ENCODE measurements around the gene SUMO3. TPM values are rescaled to one million over a fixed set of nuclear protein-coding genes. Genes with fewer than 3 reads are reported as not detected.

SUMO3 gene
- polyA plus RNA-seq, 1 of the 3 experiments (the other 2 are of a cell fraction): 125 TPM

DNA sequence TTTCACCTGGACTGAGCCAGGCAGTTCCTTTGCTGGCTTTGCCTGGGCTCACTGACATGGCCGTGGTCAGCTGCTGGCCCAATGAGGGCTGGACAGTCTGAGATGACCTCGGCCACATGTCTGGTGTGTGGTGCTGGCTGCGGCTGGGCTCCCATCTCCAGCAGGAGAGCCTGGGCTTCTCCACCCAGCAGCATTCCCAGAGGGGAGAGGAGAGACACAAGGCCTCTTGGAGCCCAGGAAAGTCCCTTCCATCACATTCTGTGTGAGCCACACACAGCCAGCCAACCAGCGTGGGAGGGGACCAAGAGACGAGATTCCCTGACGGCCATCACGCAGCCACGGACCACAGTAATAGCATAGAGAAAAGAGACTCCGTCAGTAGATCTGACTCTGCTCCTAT lies 21.1 kb upstream of the SUMO3 start:
- ChIA-PET POLR2A (no interaction called here), CTCF (no interaction called here)
- Histone ChIP-seq H3K4me2 (no peak overlapping the region), H3K79me2 (ENCODE audit: insufficient read depth) (no peaks in the 10 kb centered on the region), H3K27ac (ENCODE audit: low read depth in 2 of 2, low read length in 1 of 2) (no peak overlapping the region), H3K27me3 (ENCODE audit: insufficient read depth) (no peaks in the 10 kb centered on the region), H3K36me3 (replicated peaks in 1 of 2; ENCODE audit: control insufficient read depth in 1 of 2, insufficient read depth in 2 of 2, low read length in 1 of 2) (no peaks in the 10 kb centered on the region), H2AFZ (ENCODE audit: low read depth) (no peak overlapping the region), H3K4me3 (ENCODE audit: low read depth in 2 of 2, low read length in 1 of 2) (no peak overlapping the region), H3K9me2 (no peaks in the 10 kb centered on the region), H3K4me1 (ENCODE audit: control insufficient read depth in 1 of 2, insufficient read depth in 2 of 2, low read depth in 1 of 2, low read length in 1 of 2) (no peaks in the 10 kb centered on the region; a peak in 1 of 4 replicates), H3K9me3 (no peaks in the 10 kb centered on the region), H3K9ac (no peak overlapping the region), H3F3A (replicated peaks; ENCODE audit: insufficient read depth) (no peaks in the 10 kb centered on the region), H4K20me1 (ENCODE audit: insufficient read depth) (no peaks in the 10 kb centered on the region)
- WGBS (ENCODE audit: low lambda C conversion rate): 87% methylated on average over 7 of the region's 9 CpGs
- no peak for DNase-seq
- TF ChIP-seq JUND (IDR thresholded peaks at IDR 0.05): no peak
- TF ChIP-seq, protein P1, sequence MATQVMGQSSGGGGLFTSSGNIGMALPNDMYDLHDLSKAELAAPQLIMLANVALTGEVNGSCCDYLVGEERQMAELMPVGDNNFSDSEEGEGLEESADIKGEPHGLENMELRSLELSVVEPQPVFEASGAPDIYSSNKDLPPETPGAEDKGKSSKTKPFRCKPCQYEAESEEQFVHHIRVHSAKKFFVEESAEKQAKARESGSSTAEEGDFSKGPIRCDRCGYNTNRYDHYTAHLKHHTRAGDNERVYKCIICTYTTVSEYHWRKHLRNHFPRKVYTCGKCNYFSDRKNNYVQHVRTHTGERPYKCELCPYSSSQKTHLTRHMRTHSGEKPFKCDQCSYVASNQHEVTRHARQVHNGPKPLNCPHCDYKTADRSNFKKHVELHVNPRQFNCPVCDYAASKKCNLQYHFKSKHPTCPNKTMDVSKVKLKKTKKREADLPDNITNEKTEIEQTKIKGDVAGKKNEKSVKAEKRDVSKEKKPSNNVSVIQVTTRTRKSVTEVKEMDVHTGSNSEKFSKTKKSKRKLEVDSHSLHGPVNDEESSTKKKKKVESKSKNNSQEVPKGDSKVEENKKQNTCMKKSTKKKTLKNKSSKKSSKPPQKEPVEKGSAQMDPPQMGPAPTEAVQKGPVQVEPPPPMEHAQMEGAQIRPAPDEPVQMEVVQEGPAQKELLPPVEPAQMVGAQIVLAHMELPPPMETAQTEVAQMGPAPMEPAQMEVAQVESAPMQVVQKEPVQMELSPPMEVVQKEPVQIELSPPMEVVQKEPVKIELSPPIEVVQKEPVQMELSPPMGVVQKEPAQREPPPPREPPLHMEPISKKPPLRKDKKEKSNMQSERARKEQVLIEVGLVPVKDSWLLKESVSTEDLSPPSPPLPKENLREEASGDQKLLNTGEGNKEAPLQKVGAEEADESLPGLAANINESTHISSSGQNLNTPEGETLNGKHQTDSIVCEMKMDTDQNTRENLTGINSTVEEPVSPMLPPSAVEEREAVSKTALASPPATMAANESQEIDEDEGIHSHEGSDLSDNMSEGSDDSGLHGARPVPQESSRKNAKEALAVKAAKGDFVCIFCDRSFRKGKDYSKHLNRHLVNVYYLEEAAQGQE (IDR thresholded peaks at IDR 0.05; ENCODE audit: low read depth, low read length): no peak
- no peak for TF ChIP-seq FOXJ3 (CRISPR knock-in tag; IDR thresholded peaks at IDR 0.05)
- TF ChIP-seq, protein P2, sequence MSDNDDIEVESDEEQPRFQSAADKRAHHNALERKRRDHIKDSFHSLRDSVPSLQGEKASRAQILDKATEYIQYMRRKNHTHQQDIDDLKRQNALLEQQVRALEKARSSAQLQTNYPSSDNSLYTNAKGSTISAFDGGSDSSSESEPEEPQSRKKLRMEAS (IDR thresholded peaks at IDR 0.05; ENCODE audit: low read depth): no peak
- no peak for TF ChIP-seq GATA2 (CRISPR knock-in tag; IDR thresholded peaks at IDR 0.05)
- TF ChIP-seq PBX3 (IDR thresholded peaks at IDR 0.05): no peak
- TF ChIP-seq EZH2phosphoT487 (IDR thresholded peaks at IDR 0.05; ENCODE audit: borderline replicate concordance, low read depth): no peak
- no peak for TF ChIP-seq CHD2 (IDR thresholded peaks at IDR 0.05; ENCODE audit: low read length, partially characterized antibody)
- TF ChIP-seq USF2 (IDR thresholded peaks at IDR 0.05; ENCODE audit: borderline replicate concordance, low read depth, low read length): no peak
- no peak for TF ChIP-seq SIN3A (IDR thresholded peaks at IDR 0.05; ENCODE audit: borderline replicate concordance, low read depth, low read length)
- no peak for TF ChIP-seq TEAD4 (IDR thresholded peaks at IDR 0.05; ENCODE audit: borderline replicate concordance, insufficient read depth)
- no peak for TF ChIP-seq NFIC (IDR thresholded peaks at IDR 0.05; ENCODE audit: borderline replicate concordance)
- TF ChIP-seq RCOR1 (IDR thresholded peaks at IDR 0.05; ENCODE audit: low read length): no peak

Measured in SK-N-SH (cell line).